ENCODE measurements around the gene CAB39L. TPM values are rescaled to one million over a fixed set of nuclear protein-coding genes. Genes with fewer than 3 reads are reported as not detected.

Gene CAB39L
- total RNA-seq, 1 experiment from 2014 or later = 5.1 TPM

DNA sequence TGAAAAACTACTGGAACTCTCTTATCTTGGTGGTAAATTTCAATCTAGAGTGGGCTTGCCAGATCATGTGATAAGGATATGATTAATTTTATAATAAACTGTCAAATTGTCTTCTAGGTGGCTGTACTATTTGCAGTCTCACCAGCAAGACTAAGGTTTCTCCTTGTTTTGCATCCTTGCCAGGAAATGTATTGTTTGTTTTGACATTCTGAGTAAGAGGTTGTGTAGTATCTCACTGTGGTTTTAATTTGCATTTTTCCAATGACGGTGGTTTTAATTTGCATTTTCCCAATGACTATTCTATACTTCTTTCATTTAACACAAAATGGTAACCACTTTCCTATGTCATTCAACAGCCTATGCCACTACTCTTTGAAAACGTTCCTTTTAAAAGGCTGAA is 2.0 kb downstream of the CAB39L start:
- no peak for DNase-seq (ENCODE audit: low spot score)

GRCh38 chr13:49441312-49441711 is 2.6 kb downstream of the CAB39L start:
- DNase-seq (ENCODE audit: low spot score) = no peak

GRCh38 chr13:49439609-49440008 is 4.3 kb downstream of the CAB39L start:
- DNase-seq (ENCODE audit: low spot score) = no peak

GRCh38 chr13:49437705-49438104 is 6.2 kb downstream of the CAB39L start:
- DNase-seq (ENCODE audit: low spot score) = no peak

GRCh38 chr13:49436890-49437289 is 7.0 kb downstream of the CAB39L start:
- no peak for DNase-seq (ENCODE audit: low spot score)

DNA sequence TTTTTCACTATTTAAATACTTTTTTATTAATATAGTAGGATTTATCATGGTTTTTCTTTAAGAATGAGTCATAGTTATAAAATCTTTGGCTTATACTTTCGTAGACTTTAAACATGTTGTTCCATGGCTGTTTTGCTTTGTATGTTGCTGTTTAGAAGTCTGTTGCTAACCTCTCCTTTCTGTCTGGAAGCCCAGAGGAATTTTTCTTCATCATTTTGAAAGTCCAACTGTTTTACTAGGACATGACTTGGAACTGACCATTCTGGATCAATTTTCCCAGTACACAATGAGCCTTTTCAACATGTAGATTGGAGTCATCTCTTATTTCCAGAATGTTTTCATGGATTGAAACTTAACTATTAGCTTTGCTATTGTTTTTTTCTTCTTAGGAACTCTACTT is 7.9 kb downstream of the CAB39L start:
- DNase-seq (ENCODE audit: low spot score) = no peak

DNA sequence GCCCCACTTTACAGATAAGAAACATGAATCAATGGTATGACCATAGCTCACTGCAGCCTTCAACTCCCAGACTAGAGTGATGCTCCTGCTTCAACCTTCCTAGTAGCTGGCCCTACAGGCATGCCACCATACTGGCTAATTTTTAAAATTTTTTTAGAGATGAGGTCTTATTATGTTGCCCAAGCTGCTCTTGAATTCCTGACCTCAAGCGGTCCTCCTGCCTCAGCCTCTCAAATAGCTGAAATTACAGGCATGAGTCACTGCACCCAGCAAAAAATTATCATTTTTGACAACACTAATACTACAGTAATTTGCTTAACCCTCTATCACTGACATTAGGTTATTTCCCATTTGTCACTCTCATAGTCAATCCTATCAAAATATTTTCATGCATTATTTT is 14.7 kb downstream of the CAB39L start:
- DNase-seq (ENCODE audit: low spot score) = no peak

DNA sequence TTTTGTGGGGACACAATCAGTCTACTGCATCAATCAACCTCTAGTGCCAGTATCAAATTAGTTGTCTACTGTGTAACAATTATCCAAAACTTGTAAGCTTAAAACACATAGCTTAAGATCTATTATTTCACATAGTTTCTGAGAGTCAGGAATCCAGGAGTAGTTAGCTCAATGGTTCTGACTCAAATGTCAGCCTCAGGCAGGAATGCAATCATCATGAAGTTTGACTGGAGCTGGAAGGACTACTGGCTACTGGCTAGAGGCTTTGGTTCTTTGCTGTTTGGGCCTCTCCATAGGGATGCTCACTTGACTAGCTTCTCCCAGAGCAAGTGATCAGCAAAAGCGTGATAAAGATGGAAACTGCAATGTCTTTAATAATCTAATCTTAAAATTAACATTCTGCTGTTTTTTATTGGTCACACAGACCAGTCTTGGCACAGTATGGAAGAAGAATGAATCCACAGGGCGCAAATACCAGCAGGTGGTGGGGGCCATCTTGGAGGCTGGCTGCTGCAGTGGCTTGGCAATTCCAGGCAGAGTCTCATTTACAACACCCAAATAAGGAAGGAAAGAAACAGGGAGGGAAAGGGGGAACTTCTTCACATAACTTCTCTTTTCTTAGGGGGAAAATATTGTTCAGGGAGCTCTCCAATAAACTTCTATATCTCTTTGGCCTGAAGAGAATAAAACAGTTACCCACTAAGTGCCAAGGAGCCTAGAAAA is 15.7 kb downstream of the CAB39L start:
- DNase-seq (ENCODE audit: low spot score) = no peak

DNA sequence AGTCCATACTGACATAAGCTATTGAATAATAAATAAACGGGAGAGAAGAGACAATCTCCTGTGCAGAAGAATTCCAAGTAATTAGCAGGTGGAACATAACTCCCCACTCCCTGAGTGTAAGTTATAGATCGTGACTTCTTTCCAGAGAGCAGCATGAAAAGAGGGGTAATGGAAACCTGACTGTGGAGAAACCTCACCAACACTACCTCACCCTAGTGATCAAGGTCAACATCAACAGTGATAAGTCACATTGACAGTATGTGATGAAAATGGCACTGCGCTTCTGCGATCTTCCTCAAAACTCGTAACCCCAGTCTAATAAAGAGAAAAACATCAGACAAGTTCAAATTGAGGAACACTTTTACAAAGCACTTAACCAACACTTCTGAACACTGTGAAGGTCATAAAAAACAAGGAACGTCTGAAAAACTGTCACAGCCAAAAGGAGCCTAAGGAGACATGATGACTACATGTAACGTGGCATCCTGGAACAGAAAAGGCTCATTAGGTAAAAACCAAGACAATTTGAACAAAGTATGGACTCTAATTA is 19.8 kb downstream of the CAB39L start:
- no peak for DNase-seq (ENCODE audit: low spot score)

GRCh38 chr13:49421391-49421790 is 22.5 kb downstream of the CAB39L start:
- DNase-seq (ENCODE audit: low spot score) = peak; percentile 21

DNA sequence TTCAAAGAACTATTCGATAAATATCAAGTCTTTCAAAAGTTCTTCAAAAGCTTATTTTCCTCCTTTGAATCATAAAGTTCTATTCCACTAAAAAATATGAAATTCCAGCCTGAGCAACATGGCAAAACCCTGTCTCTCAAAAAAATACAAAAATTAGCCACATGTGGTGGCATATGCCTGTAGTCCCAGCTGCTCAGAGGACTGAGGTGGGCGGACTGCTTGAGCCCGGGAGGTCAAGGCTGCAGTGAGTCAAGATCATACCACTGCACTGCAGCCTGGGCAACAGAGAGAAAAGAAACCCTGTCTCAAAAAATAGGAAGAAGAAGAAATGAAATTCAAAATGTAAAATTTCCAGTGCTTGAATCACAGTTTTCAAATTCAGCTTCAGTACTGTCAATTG is 24.6 kb downstream of the CAB39L start:
- DNase-seq (ENCODE audit: low spot score) = no peak

- no peak for DNase-seq (ENCODE audit: low spot score)
Observed at GRCh38 chr13:49418206-49418605, 25.7 kb downstream of the CAB39L start.

GRCh38 chr13:49417161-49417560 is 26.7 kb downstream of the CAB39L start:
- no peak for DNase-seq (ENCODE audit: low spot score)

- no peak for DNase-seq (ENCODE audit: low spot score)
Observed at GRCh38 chr13:49412749-49413148, 31.1 kb downstream of the CAB39L start.

- no peak for DNase-seq (ENCODE audit: low spot score)
Observed at GRCh38 chr13:49411353-49411752, 32.5 kb downstream of the CAB39L start.

DNA sequence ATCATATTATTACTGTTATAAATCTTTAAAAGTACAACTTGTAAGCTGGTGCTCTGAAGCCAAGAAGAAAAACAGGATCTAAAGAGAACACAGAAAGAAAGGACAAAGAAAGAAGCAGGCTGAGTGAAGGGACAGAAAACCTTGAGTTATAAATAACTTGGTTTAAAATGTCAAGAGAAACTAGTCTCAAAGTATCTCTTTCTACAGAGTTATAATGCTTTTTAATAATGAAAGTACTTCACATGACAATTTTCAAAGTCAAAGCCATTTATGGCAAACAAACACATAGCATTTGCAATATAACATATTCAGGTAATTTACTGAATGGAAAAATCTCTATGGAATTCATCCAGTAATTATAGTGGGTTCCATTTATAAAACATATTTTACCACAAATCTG is 33.4 kb downstream of the CAB39L start:
- no peak for DNase-seq (ENCODE audit: low spot score)

GRCh38 chr13:49410006-49410405 is 33.9 kb downstream of the CAB39L start:
- DNase-seq (ENCODE audit: low spot score) = no peak

GRCh38 chr13:49409008-49409407 is 34.9 kb downstream of the CAB39L start:
- no peak for DNase-seq (ENCODE audit: low spot score)

- no peak for DNase-seq (ENCODE audit: low spot score)
Observed at GRCh38 chr13:49407936-49408335, 35.9 kb downstream of the CAB39L start.

- DNase-seq (ENCODE audit: low spot score) = no peak
Observed at GRCh38 chr13:49407068-49407467, 36.8 kb downstream of the CAB39L start.

- no peak for DNase-seq (ENCODE audit: low spot score)
Observed at GRCh38 chr13:49404703-49405020, 39.2 kb downstream of the CAB39L start.

- no peak for DNase-seq (ENCODE audit: low spot score)
Observed at GRCh38 chr13:49403996-49404702, 39.7 kb downstream of the CAB39L start.
